IMR-90 (cell line): Measurements from ENCODE around the gene ZNF23. TPM values are rescaled to one million over a fixed set of nuclear protein-coding genes. Genes with fewer than 3 reads are reported as not detected.

Experiments used
- ATAC-seq: fragments of 200-7000 bp; cut with Tn5 transposase; 2 replicates; pipeline ENCODE4 v1.9.1; 2020; ENCODE audit warnings: low read depth, mild to moderate bottlenecking, moderate library complexity
- BruUV-seq: library from RNA; stranded (reverse); fragments of 400-500 nt; replicated peaks from 2 replicates; lab custom pipeline; 2021; lab: Mats Ljungman, UMichigan
- CTCF ChIA-PET: fragments of 300-600 bp; formaldehyde crosslinking; extraction: SDS; loops from one replicate; lab custom pipeline; 2021; ENCODE audit warnings: antibody characterized with exemption; lab: Yijun Ruan, JAX
- POLR2A ChIA-PET: fragments of 300-600 bp; sonication (Branson Sonifier 250); formaldehyde crosslinking; loops from one replicate; lab custom pipeline; 2022; ENCODE audit warnings: antibody characterized with exemption; ENCODE audit not compliant: unreplicated experiment; lab: Charles Lee
- DNase-seq: peaks from one replicate; pipeline ENCODE4 v3.0.0; 2013
- H2AFZ ChIP-seq: replicated peaks from 2 replicates; pipeline ENCODE3; 2013; ENCODE audit warnings: low read length, mild to moderate bottlenecking; ENCODE audit not compliant: poor library complexity
- H2AK5ac ChIP-seq: 2 replicates; pipeline ENCODE4 v1.6.1; 2013; ENCODE audit warnings: low read depth, low read length, inconsistent platforms
- H2AK9ac ChIP-seq: replicated peaks from 2 replicates; pipeline ENCODE3; 2013; ENCODE audit warnings: mild to moderate bottlenecking, low read depth, low read length, moderate library complexity; ENCODE audit not compliant: poor library complexity
- H2BK120ac ChIP-seq: 2 replicates; pipeline ENCODE4 v1.6.1; 2013; ENCODE audit warnings: low read depth, low read length, inconsistent platforms
- H2BK15ac ChIP-seq: 3 replicates; pipeline ENCODE4 v1.6.1; 2013; ENCODE audit warnings: low read depth, low read length, inconsistent platforms
- H2BK20ac ChIP-seq: 2 replicates; pipeline ENCODE4 v1.6.1; 2013; ENCODE audit warnings: low read depth, mild to moderate bottlenecking, inconsistent platforms, low read length, moderate library complexity
- H2BK5ac ChIP-seq: 2 replicates; pipeline ENCODE4 v1.6.1; 2013; ENCODE audit warnings: mild to moderate bottlenecking, low read depth, low read length, inconsistent platforms; ENCODE audit not compliant: poor library complexity, severe bottlenecking
- H3K14ac ChIP-seq: replicated peaks from 2 replicates; pipeline ENCODE4 v1.6.1; 2013; ENCODE audit warnings: low read depth, low read length, inconsistent platforms
- H3K18ac ChIP-seq: 2 replicates; pipeline ENCODE4 v1.6.1; 2013; ENCODE audit warnings: low read depth, low read length, control low read depth
- H3K23ac ChIP-seq: 2 replicates; pipeline ENCODE4 v1.6.1; 2013; ENCODE audit warnings: low read depth, low read length, inconsistent platforms
- H3K27ac ChIP-seq: 2 replicates; pipeline ENCODE4 v1.5.1; 2013; ENCODE audit warnings: mild to moderate bottlenecking, control low read depth, low read length; ENCODE audit not compliant: insufficient read depth
- H3K27me3 ChIP-seq: 2 replicates; pipeline ENCODE4 v1.6.1; 2013; ENCODE audit warnings: low read length; ENCODE audit not compliant: control insufficient read depth, insufficient read depth
- H3K36me3 ChIP-seq: 2 replicates; pipeline ENCODE4 v1.6.1; 2013; ENCODE audit warnings: low read length, mixed read lengths; ENCODE audit not compliant: control insufficient read depth, insufficient read depth
- H3K4ac ChIP-seq: 2 replicates; pipeline ENCODE4 v1.6.1; 2013; ENCODE audit warnings: low read depth, low read length, inconsistent platforms
- H3K4me1 ChIP-seq: 2 replicates; pipeline ENCODE4 v1.6.1; 2013; ENCODE audit warnings: low read length, mixed read lengths; ENCODE audit not compliant: control insufficient read depth, insufficient read depth
- H3K4me2 ChIP-seq: 2 replicates; pipeline ENCODE4 v1.6.1; 2013; ENCODE audit warnings: low read depth, mild to moderate bottlenecking, control low read depth, low read length, moderate library complexity
- H3K4me3 ChIP-seq: 2 replicates; pipeline ENCODE4 v1.5.1; 2013; ENCODE audit warnings: low read depth, mild to moderate bottlenecking, control low read depth, low read length, moderate library complexity; ENCODE audit not compliant: insufficient read depth
- H3K56ac ChIP-seq: 2 replicates; pipeline ENCODE4 v1.6.1; 2013; ENCODE audit warnings: low read length, inconsistent platforms; ENCODE audit not compliant: insufficient read depth; ENCODE audit errors: extremely low read depth
- H3K79me1 ChIP-seq, 2 experiments: 2 replicates each; pipeline ENCODE4 v1.6.1; 2013; ENCODE audit warnings: low read length in 2 of 2, inconsistent platforms in 1 of 2, low read depth in 1 of 2
- H3K9ac ChIP-seq: 2 replicates; pipeline ENCODE4 v1.6.1; 2013; ENCODE audit warnings: low read depth, low read length, control low read depth
- H3K9me1 ChIP-seq: 2 replicates; pipeline ENCODE4 v1.6.1; 2013; ENCODE audit warnings: low read length, inconsistent platforms; ENCODE audit not compliant: insufficient read depth
- H3K9me3 ChIP-seq: 2 replicates; pipeline ENCODE4 v1.6.1; 2013; ENCODE audit warnings: low read length; ENCODE audit not compliant: control insufficient read depth, insufficient read depth
- H4K20me1 ChIP-seq: 2 replicates; pipeline ENCODE4 v1.6.1; 2013; ENCODE audit warnings: low read length, inconsistent platforms; ENCODE audit not compliant: insufficient read depth
- H4K5ac ChIP-seq: 2 replicates; pipeline ENCODE4 v1.6.1; 2013; ENCODE audit warnings: mild to moderate bottlenecking, low read depth, low read length, control low read depth
- H4K8ac ChIP-seq, 2 experiments: 2 replicates each; pipeline ENCODE4 v1.6.1; 2013; ENCODE audit warnings: low read depth in 2 of 2, low read length in 2 of 2, control low read depth in 1 of 2, inconsistent platforms in 1 of 2
- H4K91ac ChIP-seq: 2 replicates; pipeline ENCODE4 v1.6.1; 2013; ENCODE audit warnings: low read depth, low read length, inconsistent platforms; ENCODE audit not compliant: insufficient read depth
- CTCF ChIP-seq: conservative IDR thresholded peaks from 2 replicates; pipeline ENCODE4 v1.5.1; 2012; ENCODE audit warnings: mild to moderate bottlenecking, low read depth, low read length, improper control_type of control experiment
- ELK1 ChIP-seq: fragments of 150-350 bp; IDR thresholded peaks from 2 replicates; pipeline ENCODE4 v1.6.1; 2016; ENCODE audit warnings: low read depth, mild to moderate bottlenecking, low read length, moderate library complexity, borderline replicate concordance
- FOS ChIP-seq: fragments of 150-350 bp; IDR thresholded peaks from 2 replicates; pipeline ENCODE4 v1.6.1; 2016; ENCODE audit warnings: low read depth, low read length
- MAFK ChIP-seq: IDR thresholded peaks from 2 replicates; pipeline ENCODE4 v1.6.1; 2012; ENCODE audit warnings: low read depth, low read length, improper control_type of control experiment
- MAZ ChIP-seq: IDR thresholded peaks from 2 replicates; pipeline ENCODE4 v1.6.1; 2012; ENCODE audit warnings: low read depth, mild to moderate bottlenecking, low read length, improper control_type of control experiment, moderate library complexity, borderline replicate concordance
- MXI1 ChIP-seq: IDR thresholded peaks from 2 replicates; pipeline ENCODE4 v1.6.1; 2012; ENCODE audit warnings: low read depth, mild to moderate bottlenecking, low read length, moderate library complexity, borderline replicate concordance
- POLR2A ChIP-seq: IDR thresholded peaks from 2 replicates; pipeline ENCODE4 v1.6.1; 2012; ENCODE audit warnings: mild to moderate bottlenecking, low read depth, low read length
- RAD21 ChIP-seq: IDR thresholded peaks from 2 replicates; pipeline ENCODE4 v1.6.1; 2012; ENCODE audit warnings: low read length, improper control_type of control experiment
- RCOR1 ChIP-seq: IDR thresholded peaks from 2 replicates; pipeline ENCODE4 v1.6.1; 2012; ENCODE audit warnings: mild to moderate bottlenecking, low read length, improper control_type of control experiment; ENCODE audit not compliant: insufficient replicate concordance
- RFX5 ChIP-seq: IDR thresholded peaks from 2 replicates; pipeline ENCODE4 v1.8.0; 2012; ENCODE audit warnings: low read depth, mild to moderate bottlenecking, low read length, moderate library complexity
- SMC3 ChIP-seq: fragments of 150-350 bp; IDR thresholded peaks from 2 replicates; pipeline ENCODE4 v1.6.1; 2016; ENCODE audit warnings: low read depth, mild to moderate bottlenecking, antibody characterized with exemption, low read length, moderate library complexity
- WGBS, 2 experiments: methylation state at CpG; one replicate each; pipeline versions ENCODE4 v1.1.5 to v1.1.7; 2013; ENCODE audit warnings: missing lambda C conversion rate in 2 of 2; ENCODE audit not compliant: insufficient read length in 1 of 2; ENCODE audit errors: extremely low coverage in 2 of 2; 5-methylcytosine and 5-hydroxymethylcytosine counted together
- dilution Hi-C: fragments of 300-500 bp; cut with HindIII; formaldehyde crosslinking; loops from one replicate; pipeline ENCODE4 v1.14.3; 2018; ENCODE audit warnings: low sequenced_read_pairs; ENCODE audit not compliant: unreplicated experiment
- in situ Hi-C: fragments of 300-500 bp; cut with MboI; formaldehyde crosslinking; loops from 3 replicates; pipeline ENCODE4 v1.14.3; 2019; ENCODE audit warnings: low sequenced_read_pairs, inconsistent platforms, mixed read lengths
- intact Hi-C: fragments of 100-400 bp; cut with micrococcal nuclease; formaldehyde crosslinking; loops from 2 replicates; pipeline ENCODE4 v1.10.0; 2022
- polyA plus RNA-seq, 3 experiments: library from polyadenylated mRNA; depleted of rRNA; stranded (reverse); fragments of >200 nt; gene quantifications; 2 replicates each; pipeline ENCODE4 v1.2.3, GENCODE V29; 2012; ENCODE audit warnings: low replicate concordance in 1 of 3
- total RNA-seq: library from RNA; depleted of rRNA; stranded (reverse); fragments of >200 nt; gene quantifications from 2 replicates; pipeline ENCODE4 v1.2.3, GENCODE V29; 2012
- TF ChIP-seq, protein P1 (sequence below): fragments of 150-350 bp; IDR thresholded peaks from 2 replicates; pipeline ENCODE4 v1.6.1; 2017; ENCODE audit warnings: mild to moderate bottlenecking, antibody characterized with exemption, low read length, low read depth

The ZNF23 gene
- total and polyA plus RNA-seq, 2 of the 4 experiments (the other 2 are of a cell fraction), result 7.5 to 8.8 TPM

DNA sequence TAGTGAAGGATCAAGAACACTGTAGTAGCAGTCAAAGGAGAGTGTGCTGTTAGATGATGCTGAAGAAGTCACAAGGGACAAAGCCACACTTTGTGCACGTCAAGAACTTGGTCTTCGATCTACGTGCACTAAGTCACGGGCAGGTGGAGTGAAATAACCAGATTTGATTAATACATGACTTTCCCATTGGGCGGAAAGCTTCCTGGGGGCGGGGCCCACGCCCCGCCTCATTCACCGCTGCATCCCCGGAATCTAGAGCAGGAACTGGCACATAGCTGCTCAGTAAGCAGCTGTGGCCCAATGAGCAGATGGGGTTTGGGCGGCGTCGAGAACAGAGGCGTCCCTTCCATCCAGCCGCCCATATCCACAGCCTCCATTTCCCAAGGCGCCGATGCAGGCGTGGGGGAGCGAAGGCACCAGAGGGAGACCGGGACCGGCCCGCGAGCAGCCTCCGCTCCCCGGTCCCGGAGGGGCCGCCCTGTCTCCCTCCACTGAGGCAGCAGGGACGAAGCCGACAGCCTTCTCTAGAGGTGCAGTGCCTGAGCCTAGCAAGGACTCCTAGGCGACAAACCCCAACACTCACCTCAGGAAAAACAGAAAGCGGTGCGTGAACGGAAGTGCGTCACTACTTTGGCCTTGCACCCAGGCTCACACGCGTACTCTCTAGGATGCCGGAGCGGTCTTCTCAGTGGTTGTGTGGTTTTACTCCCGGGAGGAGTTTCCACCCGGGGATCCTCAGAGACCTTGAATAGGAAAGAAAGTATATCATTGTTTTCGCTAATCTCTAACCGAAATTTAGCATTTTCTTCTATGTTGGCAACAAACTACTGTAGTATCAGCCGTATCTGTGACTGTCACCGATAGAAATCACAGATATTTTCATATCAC, 22.2 kb upstream of the ZNF23 start:
- Histone ChIP-seq H3K36me3 (no peaks in the 10 kb centered on the region), H3K14ac (peak overlapping the region; percentile 80), H2BK120ac (peak overlapping the region; percentile 50), H3K27me3 (no peaks in the 10 kb centered on the region; the same call in 1 of the 2 replicates), H2AK9ac (peak overlapping the region; percentile 89), H3K4me2 (peak overlapping the region; percentile 93), H3K23ac (peak overlapping the region; percentile 62; the same call in 1 of the 2 replicates), H2AK5ac (peak overlapping the region; percentile 52; the same call in 1 of the 2 replicates), H3K9me1 (0 out of 2 replicates have a peak, but pooled peaks cover 2% of the 10 kb centered on the region), H3K9ac (peak overlapping the region; percentile 85), H3K27ac (peak overlapping the region; percentile 91), H3K79me1 (peaks cover 6 to 7% of the 10 kb centered on the region in 2 experiments; a peak in 3 of 4 replicates), H3K4me1 (no peaks in the 10 kb centered on the region), H3K4ac (peak overlapping the region; percentile 86), H3K18ac (peak overlapping the region; percentile 60), H4K8ac (peak overlapping the region; percentile 91 to 96), H2BK15ac (peak overlapping the region; percentile 22; the same call in 2 of the 3 replicates), H2BK20ac (no peak overlapping the region), H3K4me3 (peak overlapping the region; percentile 72), H2AFZ (peak overlapping the region; percentile 96), H3K9me3 (no peaks in the 10 kb centered on the region), H3K56ac (peak overlapping the region; percentile 78; the same call in 1 of the 2 replicates), H2BK5ac (peak overlapping the region; percentile 90), H4K20me1 (no peaks in the 10 kb centered on the region), H4K5ac (peak overlapping the region; percentile 82), H4K91ac (peak overlapping the region; percentile 73; the same call in 1 of the 2 replicates)
- ATAC-seq (peak; percentile 98), DNase-seq (peak; percentile 96)
- POLR2A ChIA-PET, result no interaction called here
- in situ Hi-C loops (loop anchor here (25.0 kb wide), 1 partner anchor 697 kb away; no protein-coding TSS in a partner anchor), intact Hi-C loops (loop anchor here (1.0 kb wide), 1 partner anchor 22 kb away; the partner anchor contains the start of gene ZNF23), dilution Hi-C loops (no loop called here)
- 1% methylated on average over 15 of the region's 44 CpGs; no CpG with 5 or more reads in 1 of the 2 experiments for WGBS, 2 experiments
- CTCF ChIA-PET, result no interaction called here
- no TSS peak for BruUV-seq
- TF ChIP-seq RAD21, result 0 out of 2 replicates have a peak, but pooled peaks have one; percentile 2
- TF ChIP-seq POLR2A, result peak; percentile 96
- TF ChIP-seq, protein P1, sequence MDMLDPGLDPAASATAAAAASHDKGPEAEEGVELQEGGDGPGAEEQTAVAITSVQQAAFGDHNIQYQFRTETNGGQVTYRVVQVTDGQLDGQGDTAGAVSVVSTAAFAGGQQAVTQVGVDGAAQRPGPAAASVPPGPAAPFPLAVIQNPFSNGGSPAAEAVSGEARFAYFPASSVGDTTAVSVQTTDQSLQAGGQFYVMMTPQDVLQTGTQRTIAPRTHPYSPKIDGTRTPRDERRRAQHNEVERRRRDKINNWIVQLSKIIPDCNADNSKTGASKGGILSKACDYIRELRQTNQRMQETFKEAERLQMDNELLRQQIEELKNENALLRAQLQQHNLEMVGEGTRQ, result no peak
- peak; percentile 25; the same call in 1 of the 2 replicates for TF ChIP-seq MAZ
- TF ChIP-seq CTCF, result no peak
- no peak for TF ChIP-seq SMC3
- no peak for TF ChIP-seq FOS
- 0 out of 2 replicates have a peak, but pooled peaks have one; percentile 45 for TF ChIP-seq MXI1
- TF ChIP-seq ELK1, result no peak
- TF ChIP-seq RFX5, result no peak
- TF ChIP-seq MAFK, result no peak
- no peak for TF ChIP-seq RCOR1
